Body of pancreas (tissue), 4 donors: Measurements from ENCODE around the gene PLEKHG5.

Experiments used
- CTCF ChIP-seq, 7 experiments: fragments of 450-650 bp in 4 of 7; fragments of 200-600 bp in 3 of 7; sonication (generic) in 3 of 7; IDR thresholded peaks; one replicate each; pipeline ENCODE4 v1.5.1; 2016 to 2019; ENCODE audit warnings: antibody characterized with exemption in 7 of 7
- POLR2A ChIP-seq, 3 donors: fragments of 450-650 bp; IDR thresholded peaks; one replicate each; pipeline ENCODE4 v1.6.1; 2016; ENCODE audit warnings: antibody characterized with exemption in 3 of 3, mild to moderate bottlenecking in 2 of 3

DNA sequence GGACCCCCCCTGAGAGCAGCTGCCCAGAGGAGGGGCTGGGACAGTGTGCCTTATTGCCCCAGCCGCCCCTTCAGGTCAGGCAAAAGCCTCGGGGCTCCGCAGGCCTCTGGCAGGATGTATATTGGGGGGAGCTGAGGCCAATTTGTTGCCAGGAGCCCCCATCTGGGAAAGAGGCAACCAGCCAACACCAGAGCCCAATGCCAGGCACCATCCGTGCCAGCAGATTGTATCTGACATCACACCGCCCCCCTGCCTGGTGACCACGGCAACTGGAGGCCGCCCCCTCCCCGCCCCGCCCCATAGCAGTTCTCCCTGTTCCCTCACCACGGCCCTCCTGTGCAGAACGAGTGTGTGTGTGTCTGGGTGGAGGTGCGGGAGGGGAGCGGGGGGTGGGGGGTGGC, 3.6 kb upstream of the PLEKHG5 start:
- TF ChIP-seq CTCF (IDR thresholded peaks at IDR 0.05) = no peak
- no peak for TF ChIP-seq POLR2A (IDR thresholded peaks at IDR 0.05)
